Measurements from ENCODE around the gene GRAMD1A. TPM values are rescaled to one million over a fixed set of nuclear protein-coding genes. Genes with fewer than 3 reads are reported as not detected.
A peak's percentile ranks its signal among the peaks of the same experiment; 100 is the strongest.

Gene GRAMD1A
- total and polyA plus RNA-seq, 9 of the 15 experiments (the other 6 are each of a cell fraction or from before 2014, with no cell fraction given) = 1.4 to 63.8 (median 38.5) TPM

- 0 out of 2 replicates have a peak, but pooled peaks have one; percentile 21 for TF ChIP-seq ATF3 (IDR thresholded peaks at IDR 0.05)
- no peak for TF ChIP-seq ATF3 (CRISPR knock-in tag; conservative IDR thresholded peaks at IDR 0.05)
- 0 out of 2 replicates have a peak, but pooled peaks have one; percentile 15 for TF ChIP-seq CREM (IDR thresholded peaks at IDR 0.05; ENCODE audit: low read depth)
- TF ChIP-seq TEAD2 (tag; IDR thresholded peaks at IDR 0.05) = no peak
- TF ChIP-seq ZNF780A (CRISPR knock-in tag; IDR thresholded peaks at IDR 0.05) = no peak
- TF ChIP-seq CSDE1 (IDR thresholded peaks at IDR 0.05) = peak in 1 of 2 experiments; percentile 54; a peak in 1 of 4 replicates
- no peak for TF ChIP-seq NR2C2 (CRISPR knock-in tag; IDR thresholded peaks at IDR 0.05)
- peak; percentile 40; the same call in 1 of the 2 replicates for TF ChIP-seq NR2C2 (tag; IDR thresholded peaks at IDR 0.05)
- peak; percentile 92 for TF ChIP-seq RFX1 (IDR thresholded peaks at IDR 0.05)
- TF ChIP-seq ZNF318 (IDR thresholded peaks at IDR 0.05; ENCODE audit: borderline replicate concordance in 1 of 2, low read depth in 1 of 2) = no peak
- no peak for TF ChIP-seq NFXL1 (CRISPR knock-in tag; IDR thresholded peaks at IDR 0.05)
- no peak for TF ChIP-seq SIX5 (IDR thresholded peaks at IDR 0.05; ENCODE audit: borderline replicate concordance in 1 of 2, insufficient read depth in 1 of 2, low read depth in 1 of 2, low read length in 2 of 2)
- TF ChIP-seq RBM17 (IDR thresholded peaks at IDR 0.05; ENCODE audit: borderline replicate concordance, low read depth, low read length) = no peak
- no peak for TF ChIP-seq SRSF1 (IDR thresholded peaks at IDR 0.05; ENCODE audit: low read depth, low read length)
- TF ChIP-seq HMGXB4 (CRISPR knock-in tag; IDR thresholded peaks at IDR 0.05) = no peak
- TF ChIP-seq ZNF121 (CRISPR knock-in tag; conservative IDR thresholded peaks at IDR 0.05) = no peak
- no peak for TF ChIP-seq TCFL5 (CRISPR knock-in tag; conservative IDR thresholded peaks at IDR 0.05)
These were observed 20.1 kb upstream of the GRAMD1A start (continued) for GRCh38 chr19:34979819-34980640.
